ENCODE results near the gene ERBB2.
"Not testable (repeated sequence)": the region's sequence is repeated elsewhere in the genome, so short reads cannot be mapped to it uniquely, and the experiment has no call there.

ERBB2 gene

DNA sequence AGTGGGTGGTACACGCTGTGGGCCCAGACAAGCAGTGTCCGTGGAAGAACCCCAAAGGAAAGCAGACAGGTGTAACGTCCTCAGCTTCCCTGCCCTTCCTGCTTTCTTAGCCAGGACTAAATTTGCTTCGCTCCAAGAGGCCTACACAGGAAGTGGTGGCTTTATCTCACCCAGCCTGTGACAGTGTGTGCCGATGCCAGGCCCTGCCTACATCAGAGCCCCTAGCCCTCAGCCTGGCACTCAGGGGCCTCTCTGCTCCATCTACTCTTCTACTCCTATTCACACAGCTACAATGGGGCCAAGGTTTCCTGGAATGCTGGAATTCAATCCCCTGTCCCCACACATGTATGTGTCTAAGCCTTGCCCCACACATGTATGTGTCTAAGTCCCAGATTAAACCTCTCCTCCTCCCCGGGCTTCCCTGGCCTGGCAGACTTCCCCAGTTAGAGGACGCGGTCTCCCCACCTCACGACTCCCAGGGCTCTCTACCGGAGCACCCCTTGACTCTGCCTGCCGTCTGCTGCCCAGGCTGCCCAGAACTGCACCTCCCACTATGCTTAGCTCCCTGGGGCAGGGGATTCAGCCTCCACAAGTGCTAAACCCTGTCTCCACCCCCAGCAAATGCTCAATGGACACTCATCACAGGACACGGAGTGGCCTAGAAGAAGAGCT, 20.2 kb upstream of the ERBB2 start:
- DNase-seq: no peak

GRCh38 chr17:39683295-39683939, 16.4 kb upstream of the ERBB2 start:
- no peak for DNase-seq

DNA sequence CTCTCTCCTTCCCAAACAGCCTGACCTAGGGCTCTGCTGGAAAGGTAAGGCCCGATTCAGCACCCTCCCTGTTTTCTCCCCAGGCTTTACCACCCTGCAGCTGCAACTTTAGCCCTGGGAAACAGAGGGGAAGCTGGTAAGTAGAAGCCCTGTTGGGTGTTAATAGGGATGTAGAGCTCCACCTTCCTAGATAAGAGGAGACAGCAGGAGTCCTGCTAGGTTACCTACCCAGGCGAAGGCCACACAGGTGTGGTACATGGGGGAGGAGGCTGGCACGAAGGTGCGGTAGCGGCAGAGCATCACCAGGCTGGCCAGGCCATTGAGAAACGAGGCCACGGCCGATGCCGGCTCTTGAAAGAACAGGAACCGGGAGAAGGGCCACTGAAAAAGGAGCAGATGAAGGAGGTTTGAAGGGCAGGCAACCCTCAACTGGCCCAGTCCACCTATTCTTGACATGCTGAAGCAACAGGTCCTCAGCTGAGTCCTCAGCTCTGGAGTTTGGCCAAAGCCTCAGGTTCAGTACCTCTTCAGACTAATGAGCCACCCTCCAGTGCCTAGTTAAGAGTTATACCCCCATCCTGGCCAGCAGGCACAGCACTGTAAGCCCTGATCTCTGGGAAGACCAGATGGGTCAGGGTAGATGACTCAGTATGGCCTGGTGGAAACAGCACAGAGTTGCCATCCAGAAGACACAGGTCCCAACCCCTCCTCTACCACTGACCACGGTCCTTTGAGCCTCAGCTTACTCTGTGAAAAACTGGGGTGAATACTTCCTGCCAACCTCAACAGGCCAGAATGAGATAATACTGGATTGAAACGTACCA, 15.3 kb upstream of the ERBB2 start:
- DNase-seq: no peak

- DNase-seq: no peak
These were observed 12.7 kb upstream of the ERBB2 start for GRCh38 chr17:39687101-39687545.

- no peak for DNase-seq
These were observed 12.1 kb upstream of the ERBB2 start, which contains the start of gene PGAP3 for GRCh38 chr17:39687546-39688474. TSS of gene PGAP3 (minus strand) at chr17:39688057. CDS start at chr17:39688014, 43 bp downstream.

GRCh38 chr17:39688475-39688835, 11.4 kb upstream of the ERBB2 start:
- DNase-seq: no peak

GRCh38 chr17:39688945-39689344, 10.9 kb upstream of the ERBB2 start:
- no peak for DNase-seq

DNA sequence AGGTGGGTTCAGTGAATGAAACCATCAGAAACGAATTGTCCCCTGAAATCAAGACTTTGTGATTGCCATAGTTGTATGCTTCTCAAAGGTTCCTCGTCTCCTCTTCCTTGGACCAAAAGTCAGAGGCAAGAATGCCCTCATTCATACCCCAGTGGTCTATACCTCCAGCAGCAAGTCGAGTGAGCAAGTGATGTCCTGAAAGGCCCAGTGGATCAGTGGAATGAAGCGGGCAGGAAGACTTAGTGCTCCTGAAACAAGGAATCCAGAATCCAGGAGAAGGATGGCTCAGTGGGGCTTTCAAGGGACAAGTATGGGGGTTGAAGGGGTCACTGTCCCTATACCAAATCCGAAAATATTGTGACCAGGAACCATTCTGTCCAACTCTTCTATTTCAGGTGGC, 5.3 kb upstream of the ERBB2 start:
- DNase-seq: no peak

DNA sequence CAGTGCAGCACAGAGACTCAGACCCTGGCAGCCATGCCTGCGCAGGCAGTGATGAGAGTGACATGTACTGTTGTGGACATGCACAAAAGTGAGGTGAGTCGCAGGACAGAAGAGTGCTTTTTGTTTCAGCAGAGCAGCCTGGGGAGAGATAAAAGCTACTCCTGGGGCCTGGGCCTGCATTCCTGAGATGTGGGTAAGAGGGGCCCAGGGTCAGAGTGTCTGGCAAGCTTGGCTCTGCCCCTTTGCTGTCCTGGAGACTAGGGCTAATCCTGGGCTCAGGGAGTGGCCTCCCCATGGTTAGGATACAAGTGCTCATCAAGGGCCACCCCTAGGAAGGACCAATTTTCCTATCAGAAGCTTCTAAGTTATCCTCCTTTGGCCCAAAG, 4.8 kb upstream of the ERBB2 start:
- DNase-seq: no peak

GRCh38 chr17:39696731-39697130, 3.1 kb upstream of the ERBB2 start:
- no peak for DNase-seq

GRCh38 chr17:39697961-39698360, 1.9 kb upstream of the ERBB2 start:
- no peak for DNase-seq

GRCh38 chr17:39699157-39699817, 577 bp upstream of the ERBB2 start:
- not testable (repeated sequence) for DNase-seq

DNA sequence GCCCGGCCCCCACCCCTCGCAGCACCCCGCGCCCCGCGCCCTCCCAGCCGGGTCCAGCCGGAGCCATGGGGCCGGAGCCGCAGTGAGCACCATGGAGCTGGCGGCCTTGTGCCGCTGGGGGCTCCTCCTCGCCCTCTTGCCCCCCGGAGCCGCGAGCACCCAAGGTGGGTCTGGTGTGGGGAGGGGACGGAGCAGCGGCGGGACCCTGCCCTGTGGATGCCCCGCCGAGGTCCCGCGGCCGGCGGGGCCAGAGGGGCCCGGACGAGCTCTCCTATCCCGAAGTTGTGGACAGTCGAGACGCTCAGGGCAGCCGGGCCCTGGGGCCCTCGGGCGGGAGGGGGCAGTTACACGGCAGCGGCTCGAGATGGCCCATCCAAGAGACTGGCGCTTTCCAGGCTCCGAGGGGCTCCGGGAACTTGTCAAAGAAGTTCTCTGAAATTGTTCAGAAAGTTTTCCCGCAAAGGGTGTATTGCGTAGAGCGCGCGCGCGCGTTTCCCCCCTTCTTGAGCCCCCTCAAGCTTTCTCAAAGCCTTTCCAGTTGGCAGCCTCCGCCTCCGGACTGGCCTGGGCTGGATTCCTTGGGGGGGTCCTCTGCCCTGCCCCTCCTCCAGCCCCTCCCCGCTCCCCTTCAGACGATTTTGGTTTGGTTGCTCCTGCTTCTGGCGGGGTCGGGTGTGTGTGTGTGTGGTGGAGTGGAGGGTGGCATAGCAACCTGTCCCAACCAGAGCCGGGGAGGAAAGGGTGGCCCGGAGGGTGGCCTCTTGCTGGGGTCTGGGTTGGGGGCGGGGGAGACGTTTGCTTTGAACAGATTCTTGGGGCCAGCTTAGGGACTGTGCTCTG, 504 bp downstream of the ERBB2 start:
- no peak for DNase-seq

DNA sequence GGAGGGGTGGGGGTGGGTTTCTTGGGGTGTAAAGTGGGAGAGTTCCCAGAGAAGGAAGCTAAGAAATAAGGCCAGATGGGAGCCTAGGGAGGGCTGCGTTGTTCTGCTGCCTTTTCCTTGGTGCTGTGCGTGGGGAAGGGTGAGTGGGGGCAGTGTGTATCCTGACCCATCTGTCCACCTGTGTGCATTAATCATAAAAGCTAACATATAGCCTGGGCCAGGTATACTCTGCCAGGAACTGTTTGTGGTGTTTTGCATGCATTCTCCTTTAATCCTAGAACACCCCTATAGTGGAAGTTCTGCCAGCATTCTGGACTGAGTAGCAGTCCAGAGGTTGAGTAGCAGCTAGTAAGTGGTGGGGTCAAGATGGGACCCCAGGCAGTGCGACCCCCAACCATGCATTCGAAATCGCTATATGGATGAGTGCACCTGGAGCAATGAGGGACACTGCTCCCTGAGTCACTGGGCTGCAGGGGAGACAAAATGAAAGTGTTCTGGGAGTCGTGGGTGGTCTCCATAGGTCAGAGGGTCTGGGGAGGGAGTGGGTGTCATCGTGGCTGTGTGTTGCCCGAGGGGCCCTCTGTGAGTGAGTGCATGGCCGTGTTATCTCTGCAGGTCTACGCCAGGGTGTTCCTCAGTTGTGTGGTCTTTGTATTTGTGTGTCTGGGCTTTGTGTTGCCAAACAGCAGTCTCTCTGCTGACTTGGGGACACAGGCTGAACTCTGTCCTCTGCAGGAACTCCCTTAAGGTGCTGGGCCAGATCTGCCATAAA, 1.3 kb downstream of the ERBB2 start:
- no peak for DNase-seq

- no peak for DNase-seq
These were observed 2.0 kb downstream of the ERBB2 start for GRCh38 chr17:39701784-39702422.

DNA sequence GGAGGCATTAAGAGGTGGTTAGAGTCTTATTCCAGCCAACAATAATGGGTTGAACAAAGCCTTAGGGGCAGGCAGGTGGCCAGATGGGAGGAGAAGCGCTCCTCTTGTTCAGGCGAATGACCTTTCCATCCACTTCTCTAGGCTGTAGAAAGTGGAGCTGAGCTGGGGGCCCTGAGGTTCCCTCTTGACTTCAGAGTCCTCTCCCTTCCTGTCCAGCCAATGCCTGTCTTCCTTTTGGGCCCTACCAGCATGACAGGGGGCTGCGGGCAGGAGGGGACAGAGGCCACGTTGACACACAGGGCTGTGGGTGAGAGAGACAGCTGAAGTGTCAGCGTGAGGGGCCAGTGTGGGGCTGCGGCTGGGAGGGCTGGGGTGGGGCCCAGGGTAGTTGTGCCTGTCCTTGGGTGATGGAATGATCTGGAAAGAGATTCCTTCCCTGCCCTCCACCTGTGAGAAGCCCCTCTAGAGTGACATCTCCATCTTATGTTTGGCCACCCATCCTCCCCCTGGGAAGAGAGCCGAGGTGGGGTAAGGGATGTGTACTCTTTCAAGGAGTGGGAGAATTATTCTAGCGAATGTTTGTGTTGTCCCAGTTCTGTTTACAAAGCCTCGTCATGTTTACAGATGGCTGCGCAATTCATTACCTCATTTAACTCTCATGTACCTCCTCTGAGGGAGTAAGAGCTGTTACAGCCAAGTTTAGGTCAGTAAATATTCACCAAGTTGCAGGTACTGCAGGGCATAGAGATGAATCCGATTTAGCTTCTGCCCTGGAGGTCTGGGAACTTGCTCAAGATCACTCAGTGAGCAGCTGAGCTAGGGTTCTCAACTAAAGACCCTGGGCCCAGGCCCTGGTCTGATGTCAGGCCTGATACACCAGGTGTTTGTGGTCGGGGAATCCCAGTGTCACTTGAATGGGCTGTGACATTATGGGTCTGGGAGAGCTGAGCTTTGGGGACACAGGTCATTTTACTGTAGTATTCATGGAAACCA, 3.3 kb downstream of the ERBB2 start:
- no peak for DNase-seq

DNA sequence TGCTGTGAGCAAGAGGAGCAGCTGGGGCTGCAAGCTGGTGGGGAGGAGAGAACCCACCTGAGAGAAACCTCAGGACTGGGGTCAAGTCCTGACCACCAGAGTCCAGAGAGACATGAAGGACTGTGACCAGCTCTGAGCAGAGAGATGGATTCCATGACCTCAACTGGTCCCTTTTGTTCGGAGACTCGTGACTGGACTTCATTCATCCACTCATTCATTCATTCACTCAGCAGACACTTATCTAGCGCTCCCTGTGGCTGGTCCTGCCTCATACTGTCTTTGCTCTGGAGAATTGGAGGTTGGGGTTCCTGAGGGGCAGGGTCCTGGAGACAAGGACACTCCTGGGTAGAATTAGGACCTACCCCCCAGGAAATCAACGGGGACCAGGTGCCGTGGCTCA, 4.0 kb downstream of the ERBB2 start:
- DNase-seq: no peak

DNA sequence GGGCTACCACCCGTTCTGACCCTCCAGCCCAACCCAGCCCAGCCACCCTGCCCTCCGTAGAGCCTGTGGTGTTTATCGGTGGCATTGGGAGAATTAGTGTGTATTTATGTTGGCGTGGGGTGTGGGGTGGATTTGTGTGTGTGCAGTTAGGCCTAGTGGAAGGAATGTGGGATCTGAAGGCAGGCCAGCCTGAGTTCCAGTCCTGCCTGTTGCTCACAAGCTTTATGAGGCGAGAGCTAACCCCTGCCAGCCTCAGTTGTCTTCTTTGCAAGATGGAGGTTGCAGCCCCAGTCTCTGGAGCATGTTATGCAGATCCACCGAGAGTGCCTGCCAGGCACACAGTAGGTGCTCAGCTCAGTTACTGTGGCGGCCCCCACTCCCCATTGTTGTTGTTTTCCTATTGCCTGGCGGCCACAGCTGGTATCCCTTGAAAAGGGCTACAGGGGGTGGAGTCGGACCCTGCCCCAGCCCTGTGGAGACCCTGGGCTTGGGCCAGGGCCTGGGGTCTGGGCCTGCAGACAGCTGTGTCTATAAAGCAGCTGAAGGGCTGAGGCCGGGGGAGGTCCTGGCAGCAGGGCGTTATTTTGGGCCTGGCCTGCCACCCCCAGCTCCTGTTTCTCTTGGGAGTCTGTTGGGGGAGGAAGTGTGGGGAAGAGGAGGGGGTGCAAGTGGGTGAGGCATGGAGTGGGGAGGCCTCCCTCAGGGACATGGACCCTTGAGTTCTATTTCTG, 5.1 kb downstream of the ERBB2 start:
- DNase-seq: no peak
